IMR-90 (cell line): ENCODE results near the gene FUS. TPM values are rescaled to one million over a fixed set of nuclear protein-coding genes. Genes with fewer than 3 reads are reported as not detected.
A peak's percentile ranks its signal among the peaks of the same experiment; 100 is the strongest.

ENCODE experiments used
- ATAC-seq: fragments of 200-7000 bp; cut with Tn5 transposase; 2 replicates; pipeline ENCODE4 v1.9.1; 2020; ENCODE audit warnings: low read depth, mild to moderate bottlenecking, moderate library complexity
- BruUV-seq: library from RNA; stranded (reverse); fragments of 400-500 nt; replicated peaks from 2 replicates; lab custom pipeline; 2021; lab: Mats Ljungman, UMichigan
- CTCF ChIA-PET: fragments of 300-600 bp; formaldehyde crosslinking; extraction: SDS; loops from one replicate; lab custom pipeline; 2021; ENCODE audit warnings: antibody characterized with exemption; lab: Yijun Ruan, JAX
- POLR2A ChIA-PET: fragments of 300-600 bp; sonication (Branson Sonifier 250); formaldehyde crosslinking; loops from one replicate; lab custom pipeline; 2022; ENCODE audit warnings: antibody characterized with exemption; ENCODE audit not compliant: unreplicated experiment; lab: Charles Lee
- DNase-seq: peaks from one replicate; pipeline ENCODE4 v3.0.0; 2013
- H2AFZ ChIP-seq: replicated peaks from 2 replicates; pipeline ENCODE3; 2013; ENCODE audit warnings: low read length, mild to moderate bottlenecking; ENCODE audit not compliant: poor library complexity
- H2AK5ac ChIP-seq: 2 replicates; pipeline ENCODE4 v1.6.1; 2013; ENCODE audit warnings: low read depth, low read length, inconsistent platforms
- H2AK9ac ChIP-seq: replicated peaks from 2 replicates; pipeline ENCODE3; 2013; ENCODE audit warnings: mild to moderate bottlenecking, low read depth, low read length, moderate library complexity; ENCODE audit not compliant: poor library complexity
- H2BK120ac ChIP-seq: 2 replicates; pipeline ENCODE4 v1.6.1; 2013; ENCODE audit warnings: low read depth, low read length, inconsistent platforms
- H2BK15ac ChIP-seq: 3 replicates; pipeline ENCODE4 v1.6.1; 2013; ENCODE audit warnings: low read depth, low read length, inconsistent platforms
- H2BK20ac ChIP-seq: 2 replicates; pipeline ENCODE4 v1.6.1; 2013; ENCODE audit warnings: low read depth, mild to moderate bottlenecking, inconsistent platforms, low read length, moderate library complexity
- H2BK5ac ChIP-seq: 2 replicates; pipeline ENCODE4 v1.6.1; 2013; ENCODE audit warnings: mild to moderate bottlenecking, low read depth, low read length, inconsistent platforms; ENCODE audit not compliant: poor library complexity, severe bottlenecking
- H3K14ac ChIP-seq: replicated peaks from 2 replicates; pipeline ENCODE4 v1.6.1; 2013; ENCODE audit warnings: low read depth, low read length, inconsistent platforms
- H3K18ac ChIP-seq: 2 replicates; pipeline ENCODE4 v1.6.1; 2013; ENCODE audit warnings: low read depth, low read length, control low read depth
- H3K23ac ChIP-seq: 2 replicates; pipeline ENCODE4 v1.6.1; 2013; ENCODE audit warnings: low read depth, low read length, inconsistent platforms
- H3K27ac ChIP-seq: 2 replicates; pipeline ENCODE4 v1.5.1; 2013; ENCODE audit warnings: mild to moderate bottlenecking, control low read depth, low read length; ENCODE audit not compliant: insufficient read depth
- H3K27me3 ChIP-seq: 2 replicates; pipeline ENCODE4 v1.6.1; 2013; ENCODE audit warnings: low read length; ENCODE audit not compliant: control insufficient read depth, insufficient read depth
- H3K36me3 ChIP-seq: 2 replicates; pipeline ENCODE4 v1.6.1; 2013; ENCODE audit warnings: low read length, mixed read lengths; ENCODE audit not compliant: control insufficient read depth, insufficient read depth
- H3K4ac ChIP-seq: 2 replicates; pipeline ENCODE4 v1.6.1; 2013; ENCODE audit warnings: low read depth, low read length, inconsistent platforms
- H3K4me1 ChIP-seq: 2 replicates; pipeline ENCODE4 v1.6.1; 2013; ENCODE audit warnings: low read length, mixed read lengths; ENCODE audit not compliant: control insufficient read depth, insufficient read depth
- H3K4me2 ChIP-seq: 2 replicates; pipeline ENCODE4 v1.6.1; 2013; ENCODE audit warnings: low read depth, mild to moderate bottlenecking, control low read depth, low read length, moderate library complexity
- H3K4me3 ChIP-seq: 2 replicates; pipeline ENCODE4 v1.5.1; 2013; ENCODE audit warnings: low read depth, mild to moderate bottlenecking, control low read depth, low read length, moderate library complexity; ENCODE audit not compliant: insufficient read depth
- H3K56ac ChIP-seq: 2 replicates; pipeline ENCODE4 v1.6.1; 2013; ENCODE audit warnings: low read length, inconsistent platforms; ENCODE audit not compliant: insufficient read depth; ENCODE audit errors: extremely low read depth
- H3K79me1 ChIP-seq, 2 experiments: 2 replicates each; pipeline ENCODE4 v1.6.1; 2013; ENCODE audit warnings: low read length in 2 of 2, inconsistent platforms in 1 of 2, low read depth in 1 of 2
- H3K9ac ChIP-seq: 2 replicates; pipeline ENCODE4 v1.6.1; 2013; ENCODE audit warnings: low read depth, low read length, control low read depth
- H3K9me1 ChIP-seq: 2 replicates; pipeline ENCODE4 v1.6.1; 2013; ENCODE audit warnings: low read length, inconsistent platforms; ENCODE audit not compliant: insufficient read depth
- H3K9me3 ChIP-seq: 2 replicates; pipeline ENCODE4 v1.6.1; 2013; ENCODE audit warnings: low read length; ENCODE audit not compliant: control insufficient read depth, insufficient read depth
- H4K20me1 ChIP-seq: 2 replicates; pipeline ENCODE4 v1.6.1; 2013; ENCODE audit warnings: low read length, inconsistent platforms; ENCODE audit not compliant: insufficient read depth
- H4K5ac ChIP-seq: 2 replicates; pipeline ENCODE4 v1.6.1; 2013; ENCODE audit warnings: mild to moderate bottlenecking, low read depth, low read length, control low read depth
- H4K8ac ChIP-seq, 2 experiments: 2 replicates each; pipeline ENCODE4 v1.6.1; 2013; ENCODE audit warnings: low read depth in 2 of 2, low read length in 2 of 2, control low read depth in 1 of 2, inconsistent platforms in 1 of 2
- H4K91ac ChIP-seq: 2 replicates; pipeline ENCODE4 v1.6.1; 2013; ENCODE audit warnings: low read depth, low read length, inconsistent platforms; ENCODE audit not compliant: insufficient read depth
- CEBPB ChIP-seq: IDR thresholded peaks from 2 replicates; pipeline ENCODE4 v1.6.1; 2012; ENCODE audit warnings: low read depth, low read length, improper control_type of control experiment
- CHD1 ChIP-seq: IDR thresholded peaks from 2 replicates; pipeline ENCODE4 v1.6.1; 2012; ENCODE audit warnings: low read depth, low read length, improper control_type of control experiment
- FOS ChIP-seq: fragments of 150-350 bp; IDR thresholded peaks from 2 replicates; pipeline ENCODE4 v1.6.1; 2016; ENCODE audit warnings: low read depth, low read length
- MAFK ChIP-seq: IDR thresholded peaks from 2 replicates; pipeline ENCODE4 v1.6.1; 2012; ENCODE audit warnings: low read depth, low read length, improper control_type of control experiment
- MAZ ChIP-seq: IDR thresholded peaks from 2 replicates; pipeline ENCODE4 v1.6.1; 2012; ENCODE audit warnings: low read depth, mild to moderate bottlenecking, low read length, improper control_type of control experiment, moderate library complexity, borderline replicate concordance
- MXI1 ChIP-seq: IDR thresholded peaks from 2 replicates; pipeline ENCODE4 v1.6.1; 2012; ENCODE audit warnings: low read depth, mild to moderate bottlenecking, low read length, moderate library complexity, borderline replicate concordance
- POLR2A ChIP-seq: IDR thresholded peaks from 2 replicates; pipeline ENCODE4 v1.6.1; 2012; ENCODE audit warnings: mild to moderate bottlenecking, low read depth, low read length
- RAD21 ChIP-seq: IDR thresholded peaks from 2 replicates; pipeline ENCODE4 v1.6.1; 2012; ENCODE audit warnings: low read length, improper control_type of control experiment
- RCOR1 ChIP-seq: IDR thresholded peaks from 2 replicates; pipeline ENCODE4 v1.6.1; 2012; ENCODE audit warnings: mild to moderate bottlenecking, low read length, improper control_type of control experiment; ENCODE audit not compliant: insufficient replicate concordance
- RFX5 ChIP-seq: IDR thresholded peaks from 2 replicates; pipeline ENCODE4 v1.8.0; 2012; ENCODE audit warnings: low read depth, mild to moderate bottlenecking, low read length, moderate library complexity
- SMC3 ChIP-seq: fragments of 150-350 bp; IDR thresholded peaks from 2 replicates; pipeline ENCODE4 v1.6.1; 2016; ENCODE audit warnings: low read depth, mild to moderate bottlenecking, antibody characterized with exemption, low read length, moderate library complexity
- USF2 ChIP-seq: fragments of 150-350 bp; IDR thresholded peaks from 2 replicates; pipeline ENCODE4 v1.6.1; 2017; ENCODE audit warnings: mild to moderate bottlenecking, antibody characterized with exemption, low read length, low read depth
- WGBS, 2 experiments: methylation state at CpG; one replicate each; pipeline versions ENCODE4 v1.1.5 to v1.1.7; 2013; ENCODE audit warnings: missing lambda C conversion rate in 2 of 2; ENCODE audit not compliant: insufficient read length in 1 of 2; ENCODE audit errors: extremely low coverage in 2 of 2; 5-methylcytosine and 5-hydroxymethylcytosine counted together
- dilution Hi-C: fragments of 300-500 bp; cut with HindIII; formaldehyde crosslinking; loops from one replicate; pipeline ENCODE4 v1.14.3; 2018; ENCODE audit warnings: low sequenced_read_pairs; ENCODE audit not compliant: unreplicated experiment
- in situ Hi-C: fragments of 300-500 bp; cut with MboI; formaldehyde crosslinking; loops from 3 replicates; pipeline ENCODE4 v1.14.3; 2019; ENCODE audit warnings: low sequenced_read_pairs, inconsistent platforms, mixed read lengths
- intact Hi-C: fragments of 100-400 bp; cut with micrococcal nuclease; formaldehyde crosslinking; loops from 2 replicates; pipeline ENCODE4 v1.10.0; 2022
- polyA plus RNA-seq, 3 experiments: library from polyadenylated mRNA; depleted of rRNA; stranded (reverse); fragments of >200 nt; gene quantifications; 2 replicates each; pipeline ENCODE4 v1.2.3, GENCODE V29; 2012; ENCODE audit warnings: low replicate concordance in 1 of 3
- total RNA-seq: library from RNA; depleted of rRNA; stranded (reverse); fragments of >200 nt; gene quantifications from 2 replicates; pipeline ENCODE4 v1.2.3, GENCODE V29; 2012
- TF ChIP-seq, protein P1 (sequence below): conservative IDR thresholded peaks from 2 replicates; pipeline ENCODE4 v1.5.1; 2012; ENCODE audit warnings: mild to moderate bottlenecking, low read depth, low read length, improper control_type of control experiment

Gene FUS
- total and polyA plus RNA-seq, 2 of the 4 experiments (the other 2 are of a cell fraction): 42.8 to 340 TPM

DNA sequence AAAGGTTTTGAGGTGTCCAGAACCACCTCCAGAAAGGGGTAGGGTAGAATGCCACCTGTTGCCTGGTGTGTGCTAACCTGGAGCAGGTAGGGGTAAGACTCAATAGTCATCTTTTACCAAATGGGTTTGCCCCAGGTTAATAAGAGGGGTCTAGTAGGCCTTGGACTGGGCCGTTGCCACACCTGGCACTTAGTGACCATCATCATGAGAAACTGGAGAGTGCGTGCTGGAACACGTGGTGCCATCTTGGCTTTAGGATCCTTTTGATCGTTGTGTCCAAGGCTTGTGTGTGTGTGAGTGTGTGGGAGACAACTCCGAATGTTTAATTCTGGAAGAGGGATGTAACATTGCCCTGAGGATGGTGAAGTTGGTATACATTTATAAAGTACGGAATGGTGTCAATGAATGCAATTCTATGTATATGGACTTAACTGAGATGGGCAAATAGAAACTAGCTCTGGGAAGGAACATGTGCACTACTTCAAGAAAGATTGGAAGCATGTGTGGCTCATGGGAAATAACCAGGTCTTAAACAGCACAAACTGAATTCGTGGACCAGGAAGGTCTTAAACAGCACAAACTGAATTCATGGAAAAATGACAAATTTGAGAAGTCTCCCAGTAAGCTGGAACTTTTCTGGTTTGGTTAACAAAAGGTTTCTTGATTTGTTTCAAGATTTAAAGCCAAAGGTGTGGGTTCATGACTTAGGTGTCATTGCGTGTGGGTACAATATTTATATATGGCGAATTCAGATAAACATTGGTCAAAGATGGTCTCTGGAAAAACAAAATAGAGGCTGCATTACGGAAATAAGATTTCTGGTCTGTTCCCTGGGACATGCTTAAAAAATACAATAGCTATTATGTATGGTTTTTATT, 7.2 kb downstream of the FUS start:
- peaks cover 55 to 88% of the 10 kb centered on the region in 2 experiments for H3K79me1 ChIP-seq
- no peaks in the 10 kb centered on the region for H3K27me3 ChIP-seq
- in situ Hi-C loops (no loop called here), dilution Hi-C loops (no loop called here), intact Hi-C loops (loop anchor here (10.0 kb wide), 1 partner anchor 688 kb away; the partner anchor contains the start of gene ZNF267)
- H3K23ac ChIP-seq: 0 out of 2 replicates have a peak overlapping the region, but pooled peaks have one; percentile 10
- peaks cover 6% of the 10 kb centered on the region; the same call in 1 of the 2 replicates for H3K9me1 ChIP-seq
- no peak overlapping the region for H2BK120ac ChIP-seq
- CTCF ChIA-PET: interaction anchor here (0.8 kb wide), 1 partner anchor 10 kb away, joined by 3 read pairs; no protein-coding TSS in a partner anchor
- peaks cover 90% of the 10 kb centered on the region for H3K36me3 ChIP-seq
- H2BK15ac ChIP-seq: no peak overlapping the region
- no peak overlapping the region for H3K4me3 ChIP-seq
- H4K5ac ChIP-seq: no peak overlapping the region
- peaks cover 92% of the 10 kb centered on the region for H4K20me1 ChIP-seq
- H2AK5ac ChIP-seq: no peak overlapping the region
- H2AK9ac ChIP-seq: no peak overlapping the region
- H3K4me1 ChIP-seq: peaks cover 5% of the 10 kb centered on the region; the same call in 1 of the 2 replicates
- no peak overlapping the region for H3K18ac ChIP-seq
- H3K9me3 ChIP-seq: no peaks in the 10 kb centered on the region
- H3K4me2 ChIP-seq: no peak overlapping the region
- H3K4ac ChIP-seq: no peak overlapping the region
- 90% methylated on average over 5 of the region's 10 CpGs; no CpG with 5 or more reads in 1 of the 2 experiments for WGBS, 2 experiments
- POLR2A ChIA-PET: no interaction called here
- no peak overlapping the region; a peak in 1 of 4 replicates for H4K8ac ChIP-seq
- BruUV-seq: no TSS peak
- no peak overlapping the region for H3K27ac ChIP-seq
- H3K9ac ChIP-seq: no peak overlapping the region
- no peak for ATAC-seq
- no peak overlapping the region for H2BK20ac ChIP-seq
- H2BK5ac ChIP-seq: no peak overlapping the region
- H4K91ac ChIP-seq: no peak overlapping the region
- H3K56ac ChIP-seq: no peak overlapping the region
- no peak for DNase-seq
- TF ChIP-seq MAFK (no peak), RAD21 (no peak), CEBPB (no peak), POLR2A (no peak), RFX5 (no peak), MXI1 (no peak), USF2 (no peak), MAZ (no peak), FOS (no peak), RCOR1 (no peak), CHD1 (no peak), SMC3 (no peak)
- TF ChIP-seq, protein P1, sequence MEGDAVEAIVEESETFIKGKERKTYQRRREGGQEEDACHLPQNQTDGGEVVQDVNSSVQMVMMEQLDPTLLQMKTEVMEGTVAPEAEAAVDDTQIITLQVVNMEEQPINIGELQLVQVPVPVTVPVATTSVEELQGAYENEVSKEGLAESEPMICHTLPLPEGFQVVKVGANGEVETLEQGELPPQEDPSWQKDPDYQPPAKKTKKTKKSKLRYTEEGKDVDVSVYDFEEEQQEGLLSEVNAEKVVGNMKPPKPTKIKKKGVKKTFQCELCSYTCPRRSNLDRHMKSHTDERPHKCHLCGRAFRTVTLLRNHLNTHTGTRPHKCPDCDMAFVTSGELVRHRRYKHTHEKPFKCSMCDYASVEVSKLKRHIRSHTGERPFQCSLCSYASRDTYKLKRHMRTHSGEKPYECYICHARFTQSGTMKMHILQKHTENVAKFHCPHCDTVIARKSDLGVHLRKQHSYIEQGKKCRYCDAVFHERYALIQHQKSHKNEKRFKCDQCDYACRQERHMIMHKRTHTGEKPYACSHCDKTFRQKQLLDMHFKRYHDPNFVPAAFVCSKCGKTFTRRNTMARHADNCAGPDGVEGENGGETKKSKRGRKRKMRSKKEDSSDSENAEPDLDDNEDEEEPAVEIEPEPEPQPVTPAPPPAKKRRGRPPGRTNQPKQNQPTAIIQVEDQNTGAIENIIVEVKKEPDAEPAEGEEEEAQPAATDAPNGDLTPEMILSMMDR: no peak
- H2AFZ ChIP-seq: no peak overlapping the region
- H3K14ac ChIP-seq: no peak overlapping the region
